SK-N-SH (cell line): Measurements from ENCODE around the gene UBXN2A. TPM values are rescaled to one million over a fixed set of nuclear protein-coding genes. Genes with fewer than 3 reads are reported as not detected.

Source experiments
- CTCF ChIA-PET: fragments of 300-600, 350-600 bp; formaldehyde crosslinking; extraction: SDS; loops from one replicate; lab custom pipeline; 2021; lab: Yijun Ruan, JAX
- POLR2A ChIA-PET: fragments of 350-600 bp; sonication (Branson Sonifier 250); formaldehyde crosslinking; extraction: SDS; loops from one replicate; lab custom pipeline; 2020; ENCODE audit warnings: antibody characterized with exemption, inconsistent platforms; lab: Yijun Ruan, JAX
- DNase-seq: peaks from one replicate; pipeline ENCODE4 v3.0.0; 2012
- H2AFZ ChIP-seq: fragments of 200-600 bp; sonication (generic); 2 replicates; pipeline ENCODE4 v1.8.1; 2016; ENCODE audit warnings: antibody characterized with exemption, mild to moderate bottlenecking, low read depth
- H3F3A ChIP-seq: fragments of 200-600 bp; sonication (generic); replicated peaks from 2 replicates; pipeline ENCODE3; 2016; ENCODE audit warnings: antibody characterized with exemption, mild to moderate bottlenecking; ENCODE audit not compliant: insufficient read depth
- H3K27ac ChIP-seq, 2 experiments: fragments of 200-500 bp in 1 of 2; fragments of 200-600 bp in 1 of 2; sonication (Bioruptor generic) in 1 of 2; sonication (generic), shearing (Covaris generic) in 1 of 2; 2 replicates each; pipeline versions ENCODE4 v1.5.1 to v1.6.1; 2014 to 2016; ENCODE audit warnings: low read depth in 2 of 2, inconsistent platforms in 1 of 2, low read length in 1 of 2, mild to moderate bottlenecking in 1 of 2, mixed read lengths in 1 of 2
- H3K27me3 ChIP-seq: fragments of 200-600 bp; sonication (generic), shearing (Covaris generic); 2 replicates; pipeline ENCODE4 v1.6.1; 2016; ENCODE audit warnings: mixed run types; ENCODE audit not compliant: insufficient read depth
- H3K36me3 ChIP-seq, 2 experiments: fragments of 200-500 bp in 1 of 2; fragments of 200-600 bp in 1 of 2; sonication (Bioruptor generic) in 1 of 2; sonication (generic) in 1 of 2; replicated peaks in 1 of 2; 2 replicates each; pipeline versions ENCODE3 to v1.5.1; 2014 to 2016; ENCODE audit warnings: low read length in 1 of 2, mild to moderate bottlenecking in 1 of 2; ENCODE audit not compliant: insufficient read depth in 2 of 2, control insufficient read depth in 1 of 2
- H3K4me1 ChIP-seq, 2 experiments: fragments of 200-500 bp in 1 of 2; fragments of 200-600 bp in 1 of 2; sonication (Bioruptor generic) in 1 of 2; sonication (generic), shearing (Covaris generic) in 1 of 2; 2 replicates each; pipeline versions ENCODE4 v1.5.1 to v1.6.1; 2014 to 2016; ENCODE audit warnings: low read depth in 1 of 2, low read length in 1 of 2, mixed run types in 1 of 2; ENCODE audit not compliant: insufficient read depth in 2 of 2, control insufficient read depth in 1 of 2
- H3K4me2 ChIP-seq: fragments of 200-600 bp; sonication (generic), shearing (Covaris generic); 2 replicates; pipeline ENCODE4 v1.6.1; 2017; ENCODE audit warnings: mixed run types
- H3K4me3 ChIP-seq, 2 experiments: fragments of 200-500 bp in 1 of 2; fragments of 200-600 bp in 1 of 2; sonication (Bioruptor generic) in 1 of 2; sonication (generic), shearing (Covaris generic) in 1 of 2; 2 replicates each; pipeline versions ENCODE4 v1.5.1 to v1.8.1; 2014 to 2016; ENCODE audit warnings: low read depth in 2 of 2, inconsistent platforms in 1 of 2, low read length in 1 of 2, mild to moderate bottlenecking in 1 of 2, mixed read lengths in 1 of 2, moderate library complexity in 1 of 2
- H3K79me2 ChIP-seq: fragments of 200-600 bp; sonication (generic); 2 replicates; pipeline ENCODE4 v1.8.1; 2017; ENCODE audit warnings: mild to moderate bottlenecking; ENCODE audit not compliant: insufficient read depth
- H3K9ac ChIP-seq: fragments of 200-600 bp; sonication (generic); 2 replicates; pipeline ENCODE4 v1.6.1; 2017; ENCODE audit warnings: mixed run types
- H3K9me2 ChIP-seq: fragments of 200-600 bp; sonication (generic); 2 replicates; pipeline ENCODE4 v1.6.1; 2017; ENCODE audit warnings: mixed run types
- H3K9me3 ChIP-seq: fragments of 200-600 bp; sonication (generic); 2 replicates; pipeline ENCODE4 v1.6.1; 2017; ENCODE audit warnings: mixed run types, mild to moderate bottlenecking, moderate library complexity
- H4K20me1 ChIP-seq: fragments of 200-600 bp; sonication (generic); 2 replicates; pipeline ENCODE4 v1.6.1; 2017; ENCODE audit warnings: mild to moderate bottlenecking, mixed run types; ENCODE audit not compliant: insufficient read depth
- CTCF ChIP-seq: fragments of 200-600 bp; sonication (generic); IDR thresholded peaks from 2 replicates; pipeline ENCODE4 v1.6.1; 2017; ENCODE audit warnings: antibody characterized with exemption, mild to moderate bottlenecking, moderate library complexity
- EZH2phosphoT487 ChIP-seq: fragments of 200-600 bp; sonication (generic); IDR thresholded peaks from 2 replicates; pipeline ENCODE4 v1.6.1; 2017; ENCODE audit warnings: low read depth, mixed run types, mild to moderate bottlenecking, antibody characterized with exemption, moderate library complexity, borderline replicate concordance
- FOSL2 ChIP-seq: IDR thresholded peaks from 2 replicates; pipeline ENCODE4 v1.4.0; 2012; ENCODE audit warnings: low read depth, mild to moderate bottlenecking, moderate library complexity, borderline replicate concordance
- FOXM1 ChIP-seq: IDR thresholded peaks from 2 replicates; pipeline ENCODE4 v1.4.0; 2012; ENCODE audit warnings: low read depth, mild to moderate bottlenecking
- GABPA ChIP-seq: IDR thresholded peaks from 2 replicates; pipeline ENCODE4 v1.4.0; 2012; ENCODE audit warnings: low read depth, mild to moderate bottlenecking
- GATA2 ChIP-seq: sonication (generic); formaldehyde crosslinking; IDR thresholded peaks from 2 replicates; pipeline ENCODE4 v1.5.0; 2020; ENCODE audit warnings: mild to moderate bottlenecking, missing genetic modification reagents
- IRF3 ChIP-seq: fragments of 150-350 bp; IDR thresholded peaks from 2 replicates; pipeline ENCODE4 v1.6.1; 2016; ENCODE audit warnings: mild to moderate bottlenecking, low read depth, low read length
- MAX ChIP-seq: IDR thresholded peaks from 2 replicates; pipeline ENCODE4 v1.4.0; 2012; ENCODE audit warnings: low read depth
- MEF2A ChIP-seq: IDR thresholded peaks from 2 replicates; pipeline ENCODE4 v1.4.0; 2012; ENCODE audit warnings: low read depth, borderline replicate concordance
- PBX3 ChIP-seq: IDR thresholded peaks from 2 replicates; pipeline ENCODE4; 2012
- RCOR1 ChIP-seq: fragments of 150-350 bp; IDR thresholded peaks from 2 replicates; pipeline ENCODE4 v1.6.1; 2017; ENCODE audit warnings: antibody characterized with exemption, low read length
- RFX5 ChIP-seq: IDR thresholded peaks from 2 replicates; pipeline ENCODE4 v1.6.1; 2012; ENCODE audit warnings: mild to moderate bottlenecking, improper control_type of control experiment, low read length
- SIN3A ChIP-seq: IDR thresholded peaks from 2 replicates; pipeline ENCODE4 v1.6.1; 2012; ENCODE audit warnings: low read depth, mild to moderate bottlenecking, low read length, moderate library complexity, borderline replicate concordance
- TEAD4 ChIP-seq: IDR thresholded peaks from 2 replicates; pipeline ENCODE4 v1.4.0; 2012; ENCODE audit warnings: mild to moderate bottlenecking, borderline replicate concordance; ENCODE audit not compliant: insufficient read depth
- USF2 ChIP-seq: fragments of 150-350 bp; IDR thresholded peaks from 2 replicates; pipeline ENCODE4 v1.6.1; 2017; ENCODE audit warnings: antibody characterized with exemption, low read length, low read depth, borderline replicate concordance
- WGBS: methylation state at CpG from one replicate; pipeline ENCODE4 v1.1.6; 2017; ENCODE audit warnings: low lambda C conversion rate; 5-methylcytosine and 5-hydroxymethylcytosine counted together
- polyA plus RNA-seq, 3 experiments: library from polyadenylated mRNA; depleted of rRNA; stranded (reverse); fragments of >200 nt; gene quantifications; 2 replicates each; pipeline ENCODE4 v1.2.3, GENCODE V29; 2012

The UBXN2A gene
- polyA plus RNA-seq, 1 of the 3 experiments (the other 2 are of a cell fraction) = 5.8 TPM

- H4K20me1 ChIP-seq = peaks cover 42% of the 10 kb centered on the region
- no peak overlapping the region for H3K27ac ChIP-seq
- POLR2A ChIA-PET = no interaction called here
- no peaks in the 10 kb centered on the region for H3K27me3 ChIP-seq
- no peak overlapping the region for H3K4me3 ChIP-seq
- H3K79me2 ChIP-seq = peaks cover 95% of the 10 kb centered on the region
- H2AFZ ChIP-seq = no peak overlapping the region
- TF ChIP-seq TEAD4 (no peak), SIN3A (no peak), GABPA (no peak), MEF2A (no peak), EZH2phosphoT487 (no peak), FOXM1 (no peak), CTCF (no peak), IRF3 (no peak), MAX (no peak), RCOR1 (no peak), PBX3 (no peak), RFX5 (no peak), GATA2 (CRISPR knock-in tag) (no peak), USF2 (no peak), FOSL2 (no peak)
- DNase-seq = no peak
- H3K9me2 ChIP-seq = no peaks in the 10 kb centered on the region
- 90% methylated on average over 8 of the region's 8 CpGs for WGBS
- no peaks in the 10 kb centered on the region for H3K36me3 ChIP-seq
- no peak overlapping the region for H3K9ac ChIP-seq
- H3F3A ChIP-seq = peaks cover 15% of the 10 kb centered on the region
- CTCF ChIA-PET = interaction anchor here (0.5 to 2.4 kb wide), 5 partner anchors 8 to 307 kb away, joined by 3 to 11 read pairs (median 3); partner anchors contain the start of gene ATAD2B
- H3K9me3 ChIP-seq = no peaks in the 10 kb centered on the region
- H3K4me2 ChIP-seq = no peak overlapping the region
- peaks cover 4 to 12% of the 10 kb centered on the region in 2 experiments for H3K4me1 ChIP-seq
Observed at GRCh38 chr2:23918837-23919489, 21.3 kb upstream of the UBXN2A start.
